Ishikawa (cell line): ENCODE data around the gene RSPO3.

Source experiments
- CEBPB ChIP-seq: IDR thresholded peaks from 2 replicates; pipeline ENCODE4 v1.6.1; 2012
- CREB1 ChIP-seq: IDR thresholded peaks from 2 replicates; pipeline ENCODE4 v1.6.1; 2012; ENCODE audit warnings: low read depth
- EGR1 ChIP-seq: IDR thresholded peaks from 2 replicates; pipeline ENCODE4 v1.6.1; 2012
- EP300 ChIP-seq: IDR thresholded peaks from 2 replicates; pipeline ENCODE4 v1.6.1; 2012; ENCODE audit warnings: borderline replicate concordance
- FOXM1 ChIP-seq: IDR thresholded peaks from 2 replicates; pipeline ENCODE4 v1.6.1; 2012; ENCODE audit warnings: low read depth, borderline replicate concordance
- NFIC ChIP-seq: IDR thresholded peaks from 2 replicates; pipeline ENCODE4 v1.6.1; 2012
- RAD21 ChIP-seq: IDR thresholded peaks from 2 replicates; pipeline ENCODE4 v1.6.1; 2012; ENCODE audit warnings: low read depth
- TAF1 ChIP-seq: IDR thresholded peaks from 2 replicates; pipeline ENCODE4 v1.6.1; 2012; ENCODE audit warnings: low read depth, mild to moderate bottlenecking
- TCF12 ChIP-seq: IDR thresholded peaks from 2 replicates; pipeline ENCODE4 v1.6.1; 2012; ENCODE audit warnings: low read depth
- TEAD4 ChIP-seq: IDR thresholded peaks from 2 replicates; pipeline ENCODE4 v1.6.1; 2012
- YY1 ChIP-seq: IDR thresholded peaks from 2 replicates; pipeline ENCODE4 v1.6.1; 2012; ENCODE audit warnings: low read depth
- ZBTB7A ChIP-seq: IDR thresholded peaks from 2 replicates; pipeline ENCODE4 v1.6.1; 2012; ENCODE audit warnings: low read depth
- TF ChIP-seq, protein P1 (sequence below): IDR thresholded peaks from 2 replicates; pipeline ENCODE4 v1.6.1; 2012; ENCODE audit warnings: low read depth, mild to moderate bottlenecking
- TF ChIP-seq, protein P2 (sequence below): IDR thresholded peaks from 2 replicates; pipeline ENCODE4 v1.6.1; 2012
- TF ChIP-seq, protein P3 (sequence below): IDR thresholded peaks from 2 replicates; pipeline ENCODE4 v1.6.1; 2012

RSPO3 gene

DNA sequence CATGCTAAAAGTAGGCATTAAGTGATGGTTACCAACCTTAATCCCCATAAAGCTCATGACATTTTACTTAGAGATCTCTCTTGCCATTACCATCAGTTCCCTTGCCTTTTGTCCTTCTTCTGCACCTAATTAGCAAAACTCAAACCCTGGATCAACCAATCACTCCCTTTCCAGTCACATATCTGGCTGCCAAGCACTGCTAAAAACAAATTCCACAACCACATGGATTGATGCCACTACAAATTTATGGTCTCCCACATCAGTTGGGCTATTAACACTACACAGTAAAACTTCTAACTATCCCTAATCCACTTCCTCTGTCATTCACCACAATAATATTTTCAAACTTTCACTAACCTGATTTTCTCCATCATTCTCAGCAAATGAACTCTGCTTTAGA, 93.9 kb downstream of the RSPO3 start:
- TF ChIP-seq, protein P1, sequence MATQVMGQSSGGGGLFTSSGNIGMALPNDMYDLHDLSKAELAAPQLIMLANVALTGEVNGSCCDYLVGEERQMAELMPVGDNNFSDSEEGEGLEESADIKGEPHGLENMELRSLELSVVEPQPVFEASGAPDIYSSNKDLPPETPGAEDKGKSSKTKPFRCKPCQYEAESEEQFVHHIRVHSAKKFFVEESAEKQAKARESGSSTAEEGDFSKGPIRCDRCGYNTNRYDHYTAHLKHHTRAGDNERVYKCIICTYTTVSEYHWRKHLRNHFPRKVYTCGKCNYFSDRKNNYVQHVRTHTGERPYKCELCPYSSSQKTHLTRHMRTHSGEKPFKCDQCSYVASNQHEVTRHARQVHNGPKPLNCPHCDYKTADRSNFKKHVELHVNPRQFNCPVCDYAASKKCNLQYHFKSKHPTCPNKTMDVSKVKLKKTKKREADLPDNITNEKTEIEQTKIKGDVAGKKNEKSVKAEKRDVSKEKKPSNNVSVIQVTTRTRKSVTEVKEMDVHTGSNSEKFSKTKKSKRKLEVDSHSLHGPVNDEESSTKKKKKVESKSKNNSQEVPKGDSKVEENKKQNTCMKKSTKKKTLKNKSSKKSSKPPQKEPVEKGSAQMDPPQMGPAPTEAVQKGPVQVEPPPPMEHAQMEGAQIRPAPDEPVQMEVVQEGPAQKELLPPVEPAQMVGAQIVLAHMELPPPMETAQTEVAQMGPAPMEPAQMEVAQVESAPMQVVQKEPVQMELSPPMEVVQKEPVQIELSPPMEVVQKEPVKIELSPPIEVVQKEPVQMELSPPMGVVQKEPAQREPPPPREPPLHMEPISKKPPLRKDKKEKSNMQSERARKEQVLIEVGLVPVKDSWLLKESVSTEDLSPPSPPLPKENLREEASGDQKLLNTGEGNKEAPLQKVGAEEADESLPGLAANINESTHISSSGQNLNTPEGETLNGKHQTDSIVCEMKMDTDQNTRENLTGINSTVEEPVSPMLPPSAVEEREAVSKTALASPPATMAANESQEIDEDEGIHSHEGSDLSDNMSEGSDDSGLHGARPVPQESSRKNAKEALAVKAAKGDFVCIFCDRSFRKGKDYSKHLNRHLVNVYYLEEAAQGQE: no peak
- no peak for TF ChIP-seq TCF12
- TF ChIP-seq YY1: no peak
- no peak for TF ChIP-seq ZBTB7A
- TF ChIP-seq TEAD4: no peak
- TF ChIP-seq RAD21: no peak
- no peak for TF ChIP-seq FOXM1
- no peak for TF ChIP-seq EGR1
- TF ChIP-seq CEBPB: no peak
- TF ChIP-seq EP300: no peak
- TF ChIP-seq, protein P2, sequence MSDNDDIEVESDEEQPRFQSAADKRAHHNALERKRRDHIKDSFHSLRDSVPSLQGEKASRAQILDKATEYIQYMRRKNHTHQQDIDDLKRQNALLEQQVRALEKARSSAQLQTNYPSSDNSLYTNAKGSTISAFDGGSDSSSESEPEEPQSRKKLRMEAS: no peak
- TF ChIP-seq NFIC: no peak
- TF ChIP-seq TAF1: no peak

DNA sequence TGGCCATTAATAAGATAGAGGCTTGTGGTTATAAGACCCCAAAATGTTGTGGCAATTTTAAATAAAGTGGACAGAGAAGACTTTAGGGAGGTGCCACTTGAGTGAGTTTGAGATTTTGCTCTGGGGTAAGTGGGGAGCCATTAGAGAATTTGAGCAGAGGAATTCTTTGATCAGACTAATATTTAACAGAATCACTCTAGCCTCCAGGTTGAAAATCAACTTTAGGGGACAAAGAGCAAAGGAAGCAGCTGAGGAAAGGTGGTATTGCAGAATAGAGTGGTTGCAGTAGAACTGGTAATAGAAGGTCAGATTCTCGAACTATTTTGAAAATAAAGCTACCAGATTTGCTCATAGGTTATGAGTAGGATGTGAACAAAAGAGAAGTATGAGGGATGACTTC, 97.5 kb downstream of the RSPO3 start:
- TF ChIP-seq RAD21: no peak

DNA sequence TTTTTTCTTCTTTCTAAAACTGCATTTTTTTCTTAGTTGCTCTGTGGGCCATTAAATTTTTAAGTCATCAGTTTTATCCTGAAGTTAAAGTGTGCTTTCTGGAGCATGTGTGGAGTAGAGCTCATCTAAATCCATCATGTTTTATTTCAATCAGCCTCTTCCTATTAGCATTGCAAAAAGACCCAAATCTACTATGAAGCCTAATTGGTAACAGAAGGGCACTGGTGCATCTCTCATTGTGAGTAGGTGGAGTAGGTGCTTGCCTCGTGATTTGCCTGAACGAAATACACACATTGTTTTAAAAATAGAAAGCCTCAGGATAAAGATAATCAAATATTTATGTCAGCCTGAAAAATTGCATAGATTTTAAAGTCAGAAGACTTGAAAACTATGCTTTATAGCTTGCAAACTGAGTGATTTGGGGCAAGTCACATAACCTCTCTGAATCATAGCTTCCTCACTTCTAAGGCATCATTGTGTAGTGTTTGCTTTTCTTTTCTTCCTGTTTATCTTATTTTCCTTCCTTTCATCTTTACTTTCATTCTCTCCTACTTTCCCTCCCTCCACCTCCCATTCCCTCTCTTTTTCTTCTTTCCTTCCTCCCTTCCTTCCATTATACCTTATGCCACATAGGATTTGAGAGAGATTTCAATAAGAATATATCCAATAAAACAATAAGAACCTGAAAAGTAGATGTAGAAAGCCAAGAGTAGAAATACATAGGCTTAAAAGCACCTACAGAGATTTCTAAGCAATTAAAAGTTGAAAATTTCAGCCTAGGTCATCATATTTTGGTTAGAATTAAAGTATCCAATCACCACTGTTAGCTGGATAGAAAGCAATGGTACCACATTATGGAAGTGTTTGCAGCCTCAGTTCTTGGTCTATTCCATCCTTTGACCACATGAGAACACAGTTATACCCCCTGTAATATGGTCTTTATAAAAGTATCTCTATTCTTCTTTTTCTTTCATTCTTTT, 98.6 kb downstream of the RSPO3 start:
- TF ChIP-seq FOXM1 (no peak), RAD21 (no peak)

DNA sequence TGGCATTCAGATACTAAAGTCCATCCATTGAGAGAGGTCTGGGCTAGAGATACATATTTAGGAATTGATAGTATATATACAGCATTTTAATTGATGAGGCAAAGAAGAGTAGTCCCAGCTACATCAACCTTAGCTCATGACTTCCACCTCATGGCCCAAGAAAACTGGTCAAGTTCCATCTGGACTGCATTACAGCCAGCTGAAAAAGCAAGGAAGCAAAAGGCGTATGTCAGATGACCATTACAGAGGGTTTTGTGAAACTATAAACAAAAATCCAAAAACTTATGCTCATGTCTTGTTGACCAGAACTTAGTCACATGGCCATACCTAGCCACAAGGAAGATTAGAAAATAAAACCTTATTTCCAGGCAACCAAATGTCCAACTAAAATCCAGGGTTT, 101.4 kb downstream of the RSPO3 start:
- no peak for TF ChIP-seq FOXM1
- no peak for TF ChIP-seq TAF1
- TF ChIP-seq TCF12: no peak
- no peak for TF ChIP-seq EGR1
- TF ChIP-seq NFIC: no peak
- TF ChIP-seq, protein P2: no peak
- TF ChIP-seq CEBPB: no peak
- TF ChIP-seq, protein P3, sequence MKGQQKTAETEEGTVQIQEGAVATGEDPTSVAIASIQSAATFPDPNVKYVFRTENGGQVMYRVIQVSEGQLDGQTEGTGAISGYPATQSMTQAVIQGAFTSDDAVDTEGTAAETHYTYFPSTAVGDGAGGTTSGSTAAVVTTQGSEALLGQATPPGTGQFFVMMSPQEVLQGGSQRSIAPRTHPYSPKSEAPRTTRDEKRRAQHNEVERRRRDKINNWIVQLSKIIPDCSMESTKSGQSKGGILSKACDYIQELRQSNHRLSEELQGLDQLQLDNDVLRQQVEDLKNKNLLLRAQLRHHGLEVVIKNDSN: no peak
- no peak for TF ChIP-seq CREB1
- no peak for TF ChIP-seq ZBTB7A
- TF ChIP-seq, protein P1: no peak
- no peak for TF ChIP-seq TEAD4
- TF ChIP-seq RAD21: no peak
- no peak for TF ChIP-seq YY1
- no peak for TF ChIP-seq EP300

DNA sequence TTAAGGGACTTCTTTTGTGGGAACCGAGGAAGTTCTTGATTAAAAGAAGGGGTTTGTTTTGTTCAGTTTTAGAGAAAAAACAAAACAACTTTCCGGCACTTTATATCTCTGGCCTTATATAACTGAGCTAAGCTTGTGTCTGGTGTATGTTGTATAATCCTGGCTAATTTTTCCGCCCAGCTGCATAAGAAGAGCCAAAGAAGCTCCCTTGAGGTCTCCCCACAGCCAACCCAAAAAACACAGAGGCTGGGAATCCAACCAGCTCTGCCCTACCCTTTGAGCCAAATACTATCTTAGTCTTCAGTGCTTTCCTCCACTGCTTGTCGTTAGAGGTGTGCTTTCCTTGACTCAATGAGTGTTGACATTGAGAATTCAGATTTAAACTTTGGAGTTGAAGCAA, 102.7 kb downstream of the RSPO3 start:
- TF ChIP-seq TEAD4 (no peak), CREB1 (no peak), RAD21 (no peak), CEBPB (no peak), FOXM1 (no peak), TAF1 (no peak), YY1 (no peak), ZBTB7A (no peak), TCF12 (no peak), NFIC (no peak)
- TF ChIP-seq, protein P3: no peak
- TF ChIP-seq, protein P1: no peak
- TF ChIP-seq, protein P2: no peak
